ENCODE measurements around the gene ZNF609. TPM values are rescaled to one million over a fixed set of nuclear protein-coding genes. Genes with fewer than 3 reads are reported as not detected.

Gene ZNF609
- total RNA-seq, 1 experiment from 2014 or later: 9.9 TPM

DNA sequence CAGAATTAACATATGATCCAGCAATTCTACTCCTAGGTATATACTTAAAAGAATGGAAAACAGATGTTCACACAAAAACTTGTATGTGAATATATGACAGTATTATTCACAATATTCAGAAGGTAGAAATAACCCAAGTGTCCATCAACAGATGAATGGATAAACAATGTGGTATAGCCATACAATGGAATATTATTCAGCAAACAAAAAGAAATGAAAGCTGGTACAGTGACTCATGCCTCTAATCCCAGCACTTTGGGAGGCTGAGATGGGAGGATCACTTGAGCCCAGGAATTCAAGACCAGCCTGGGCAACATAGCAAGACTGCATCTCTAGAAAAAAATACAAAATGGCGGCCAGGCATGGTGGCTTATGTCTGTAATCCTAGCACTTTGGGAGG, 185.6 kb downstream of the ZNF609 start:
- no TSS peak for BruUV-seq (replicated peaks)
- no peak overlapping the region for H3K9ac ChIP-seq (ENCODE audit: low read length)
- no peaks in the 10 kb centered on the region for H3K36me3 ChIP-seq (ENCODE audit: low read depth, low read length)
- intact Hi-C loops (cut with micrococcal nuclease): no loop called here
- no peak overlapping the region for H3K27ac ChIP-seq (ENCODE audit: low read length)
- no peak overlapping the region for H3K4me3 ChIP-seq (ENCODE audit: low read length)
- DNase-seq: no peak
- H4K20me1 ChIP-seq (ENCODE audit: low read length): no peaks in the 10 kb centered on the region
- no peak overlapping the region for H2AFZ ChIP-seq (ENCODE audit: low read length)
- H3K27me3 ChIP-seq (ENCODE audit: low read length): no peaks in the 10 kb centered on the region
- TF ChIP-seq EZH2 (IDR thresholded peaks at IDR 0.05; ENCODE audit: low read length, unreplicated experiment): no peak
- no peak for TF ChIP-seq EZH2phosphoT487 (IDR thresholded peaks at IDR 0.05; ENCODE audit: borderline replicate concordance, low read length)
- TF ChIP-seq, protein P1, sequence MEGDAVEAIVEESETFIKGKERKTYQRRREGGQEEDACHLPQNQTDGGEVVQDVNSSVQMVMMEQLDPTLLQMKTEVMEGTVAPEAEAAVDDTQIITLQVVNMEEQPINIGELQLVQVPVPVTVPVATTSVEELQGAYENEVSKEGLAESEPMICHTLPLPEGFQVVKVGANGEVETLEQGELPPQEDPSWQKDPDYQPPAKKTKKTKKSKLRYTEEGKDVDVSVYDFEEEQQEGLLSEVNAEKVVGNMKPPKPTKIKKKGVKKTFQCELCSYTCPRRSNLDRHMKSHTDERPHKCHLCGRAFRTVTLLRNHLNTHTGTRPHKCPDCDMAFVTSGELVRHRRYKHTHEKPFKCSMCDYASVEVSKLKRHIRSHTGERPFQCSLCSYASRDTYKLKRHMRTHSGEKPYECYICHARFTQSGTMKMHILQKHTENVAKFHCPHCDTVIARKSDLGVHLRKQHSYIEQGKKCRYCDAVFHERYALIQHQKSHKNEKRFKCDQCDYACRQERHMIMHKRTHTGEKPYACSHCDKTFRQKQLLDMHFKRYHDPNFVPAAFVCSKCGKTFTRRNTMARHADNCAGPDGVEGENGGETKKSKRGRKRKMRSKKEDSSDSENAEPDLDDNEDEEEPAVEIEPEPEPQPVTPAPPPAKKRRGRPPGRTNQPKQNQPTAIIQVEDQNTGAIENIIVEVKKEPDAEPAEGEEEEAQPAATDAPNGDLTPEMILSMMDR (conservative IDR thresholded peaks at IDR 0.05; ENCODE audit: low read depth, low read length): no peak
- no peak for ATAC-seq
- H3K4me1 ChIP-seq (ENCODE audit: insufficient read depth, low read length): no peaks in the 10 kb centered on the region
- H3K79me2 ChIP-seq (ENCODE audit: low read length): no peaks in the 10 kb centered on the region
- no peaks in the 10 kb centered on the region for H3K9me2 ChIP-seq (replicated peaks; ENCODE audit: low read length)
- no peaks in the 10 kb centered on the region for H3K9me3 ChIP-seq (ENCODE audit: low read length)
- H3K4me2 ChIP-seq (ENCODE audit: low read length): no peak overlapping the region
- POLR2A ChIA-PET (ENCODE audit: unreplicated experiment): no interaction called here
- CTCF ChIA-PET: interaction anchor here (0.7 kb wide), 1 partner anchor 34 kb away, joined by 6 read pairs; no protein-coding TSS in a partner anchor
- no peaks in the 10 kb centered on the region for H3F3A ChIP-seq (ENCODE audit: low read length, unreplicated experiment)

DNA sequence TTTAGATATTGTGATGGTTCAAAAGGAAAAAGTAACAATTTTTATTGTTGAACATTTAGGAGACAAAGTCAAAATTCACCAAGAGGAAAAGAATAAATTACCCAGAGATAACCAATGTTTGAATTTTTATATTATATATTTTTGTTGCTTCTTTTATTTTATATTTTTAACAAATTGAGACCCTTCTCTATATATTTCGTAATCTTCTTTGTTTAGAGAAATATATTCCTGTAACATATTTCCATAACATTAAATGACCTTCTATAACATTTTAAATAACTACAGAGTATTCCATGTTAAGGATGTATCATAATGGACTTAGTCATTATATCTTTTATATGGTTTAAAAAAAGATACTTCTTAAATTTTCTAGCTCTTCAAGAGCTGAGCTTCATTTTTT, 187.0 kb downstream of the ZNF609 start:
- no peak overlapping the region for H3K27ac ChIP-seq (ENCODE audit: low read length)
- no peaks in the 10 kb centered on the region for H3K27me3 ChIP-seq (ENCODE audit: low read length)
- ATAC-seq (no peak), DNase-seq (no peak)
- no peaks in the 10 kb centered on the region for H3K36me3 ChIP-seq (ENCODE audit: low read depth, low read length)
- intact Hi-C loops (cut with micrococcal nuclease): no loop called here
- TF ChIP-seq, protein P1 (conservative IDR thresholded peaks at IDR 0.05; ENCODE audit: low read depth, low read length): no peak
- TF ChIP-seq EZH2phosphoT487 (IDR thresholded peaks at IDR 0.05; ENCODE audit: borderline replicate concordance, low read length): no peak
- no peak for TF ChIP-seq EZH2 (IDR thresholded peaks at IDR 0.05; ENCODE audit: low read length, unreplicated experiment)
- ChIA-PET CTCF (interaction anchor here (0.6 kb wide), 1 partner anchor 212 kb away, joined by 3 read pairs; no protein-coding TSS in a partner anchor), POLR2A (ENCODE audit: unreplicated experiment) (no interaction called here)
- no TSS peak for BruUV-seq (replicated peaks)
- no peaks in the 10 kb centered on the region for H3K9me3 ChIP-seq (ENCODE audit: low read length)
- no peak overlapping the region for H3K9ac ChIP-seq (ENCODE audit: low read length)
- no peaks in the 10 kb centered on the region for H4K20me1 ChIP-seq (ENCODE audit: low read length)
- H3K4me3 ChIP-seq (ENCODE audit: low read length): no peak overlapping the region
- H3K9me2 ChIP-seq (replicated peaks; ENCODE audit: low read length): no peaks in the 10 kb centered on the region
- H3K4me1 ChIP-seq (ENCODE audit: insufficient read depth, low read length): no peaks in the 10 kb centered on the region; the same call in 1 of the 2 replicates
- H3K4me2 ChIP-seq (ENCODE audit: low read length): no peak overlapping the region
- H3K79me2 ChIP-seq (ENCODE audit: low read length): no peaks in the 10 kb centered on the region
- H2AFZ ChIP-seq (ENCODE audit: low read length): no peak overlapping the region
- H3F3A ChIP-seq (ENCODE audit: low read length, unreplicated experiment): no peaks in the 10 kb centered on the region

DNA sequence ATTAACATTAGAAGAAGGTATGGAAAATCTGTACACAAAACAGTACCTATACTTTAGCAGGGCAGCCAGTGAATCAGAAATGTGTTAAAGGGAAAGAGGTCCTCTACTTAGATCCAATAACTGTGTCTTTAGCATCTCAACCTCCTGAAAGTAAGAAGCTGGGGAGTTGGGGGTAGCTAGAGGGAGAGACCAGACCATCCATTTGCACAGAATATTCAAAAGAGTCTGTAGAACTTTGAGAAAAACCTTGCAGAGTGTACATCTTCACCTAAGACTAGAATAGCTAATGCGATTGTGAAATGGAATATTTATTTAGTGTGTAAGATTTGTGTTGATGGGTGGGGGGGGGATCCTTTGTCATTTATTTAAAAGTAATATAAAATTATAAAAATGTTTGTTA, 190.2 kb downstream of the ZNF609 start:
- Histone ChIP-seq H3K4me1 (ENCODE audit: insufficient read depth, low read length) (no peaks in the 10 kb centered on the region; the same call in 1 of the 2 replicates), H3K79me2 (ENCODE audit: low read length) (no peaks in the 10 kb centered on the region), H3K27me3 (ENCODE audit: low read length) (no peaks in the 10 kb centered on the region), H2AFZ (ENCODE audit: low read length) (no peak overlapping the region), H3F3A (ENCODE audit: low read length, unreplicated experiment) (no peaks in the 10 kb centered on the region), H3K9me3 (ENCODE audit: low read length) (no peaks in the 10 kb centered on the region), H3K4me3 (ENCODE audit: low read length) (no peak overlapping the region), H3K9me2 (replicated peaks; ENCODE audit: low read length) (no peaks in the 10 kb centered on the region), H4K20me1 (ENCODE audit: low read length) (no peaks in the 10 kb centered on the region), H3K9ac (ENCODE audit: low read length) (no peak overlapping the region), H3K27ac (ENCODE audit: low read length) (no peak overlapping the region), H3K4me2 (ENCODE audit: low read length) (no peak overlapping the region), H3K36me3 (ENCODE audit: low read depth, low read length) (no peaks in the 10 kb centered on the region)
- DNase-seq (no peak), ATAC-seq (no peak)
- TF ChIP-seq EZH2phosphoT487 (IDR thresholded peaks at IDR 0.05; ENCODE audit: borderline replicate concordance, low read length) (no peak), EZH2 (IDR thresholded peaks at IDR 0.05; ENCODE audit: low read length, unreplicated experiment) (no peak)
- TF ChIP-seq, protein P1 (conservative IDR thresholded peaks at IDR 0.05; ENCODE audit: low read depth, low read length): no peak
- ChIA-PET POLR2A (ENCODE audit: unreplicated experiment) (interaction anchor here (0.6 kb wide), 1 partner anchor 26 kb away, joined by 3 read pairs; no protein-coding TSS in a partner anchor), CTCF (no interaction called here)
- intact Hi-C loops (cut with micrococcal nuclease): loop anchor here (10.0 kb wide), 1 partner anchor 226 kb away; no protein-coding TSS in a partner anchor
- BruUV-seq (replicated peaks): no TSS peak
